Measurements from ENCODE around the gene CCDC60.

Gene CCDC60

GRCh38 chr12:119372540-119372939 is 38.0 kb downstream of the CCDC60 start:
- no peak for TF ChIP-seq CSRNP3 (CRISPR knock-in tag; IDR thresholded peaks at IDR 0.05)
- no peak for TF ChIP-seq TOX (CRISPR knock-in tag; IDR thresholded peaks at IDR 0.05; ENCODE audit: borderline replicate concordance)
- no peak for TF ChIP-seq POU6F1 (CRISPR knock-in tag; IDR thresholded peaks at IDR 0.05; ENCODE audit: borderline replicate concordance, low read depth)
- TF ChIP-seq ISL1 (CRISPR knock-in tag; IDR thresholded peaks at IDR 0.05) = no peak
- TF ChIP-seq GLIS3 (CRISPR knock-in tag; IDR thresholded peaks at IDR 0.05) = no peak
- no peak for TF ChIP-seq SNAI2 (CRISPR knock-in tag; IDR thresholded peaks at IDR 0.05)
- TF ChIP-seq TCF4 (CRISPR knock-in tag; IDR thresholded peaks at IDR 0.05; ENCODE audit: borderline replicate concordance) = no peak
- TF ChIP-seq ZNF565 (CRISPR knock-in tag; conservative IDR thresholded peaks at IDR 0.05; ENCODE audit: low read depth) = no peak
- no peak for TF ChIP-seq ZNF8 (CRISPR knock-in tag; IDR thresholded peaks at IDR 0.05)
- no peak for TF ChIP-seq TSHZ2 (CRISPR knock-in tag; IDR thresholded peaks at IDR 0.05)
- no peak for TF ChIP-seq CSDC2 (CRISPR knock-in tag; IDR thresholded peaks at IDR 0.05)
- TF ChIP-seq RARB (CRISPR knock-in tag; IDR thresholded peaks at IDR 0.05) = no peak
- TF ChIP-seq ZNF70 (CRISPR knock-in tag; IDR thresholded peaks at IDR 0.05) = no peak
- no peak for ATAC-seq

GRCh38 chr12:119373001-119373400 is 38.5 kb downstream of the CCDC60 start:
- no peak for ATAC-seq
- TF ChIP-seq ZFP3 (CRISPR knock-in tag; IDR thresholded peaks at IDR 0.05) (no peak), ARNTL (CRISPR knock-in tag; IDR thresholded peaks at IDR 0.05; ENCODE audit: borderline replicate concordance, low read depth) (no peak), TSHZ2 (CRISPR knock-in tag; IDR thresholded peaks at IDR 0.05) (no peak), POU6F1 (CRISPR knock-in tag; IDR thresholded peaks at IDR 0.05; ENCODE audit: borderline replicate concordance, low read depth) (no peak), ZFP30 (CRISPR knock-in tag; IDR thresholded peaks at IDR 0.05) (no peak), ISL1 (CRISPR knock-in tag; IDR thresholded peaks at IDR 0.05) (no peak), ZNF70 (CRISPR knock-in tag; IDR thresholded peaks at IDR 0.05) (no peak), BACH2 (CRISPR knock-in tag; IDR thresholded peaks at IDR 0.05; ENCODE audit: borderline replicate concordance) (no peak), PPARA (CRISPR knock-in tag; IDR thresholded peaks at IDR 0.05; ENCODE audit: borderline replicate concordance) (no peak), GLIS3 (CRISPR knock-in tag; IDR thresholded peaks at IDR 0.05) (no peak), TCF4 (CRISPR knock-in tag; IDR thresholded peaks at IDR 0.05; ENCODE audit: borderline replicate concordance) (no peak), ZC3H10 (CRISPR knock-in tag; IDR thresholded peaks at IDR 0.05) (no peak), ZNF8 (CRISPR knock-in tag; IDR thresholded peaks at IDR 0.05) (no peak), ESRRG (CRISPR knock-in tag; IDR thresholded peaks at IDR 0.05) (no peak), ZNF565 (CRISPR knock-in tag; conservative IDR thresholded peaks at IDR 0.05; ENCODE audit: low read depth) (no peak), SNAI2 (CRISPR knock-in tag; IDR thresholded peaks at IDR 0.05) (no peak), TOX (CRISPR knock-in tag; IDR thresholded peaks at IDR 0.05; ENCODE audit: borderline replicate concordance) (no peak), PATZ1 (CRISPR knock-in tag; IDR thresholded peaks at IDR 0.05; ENCODE audit: borderline replicate concordance) (no peak)

Data from SK-N-SH treated with all-trans-retinoic acid at 6 μM for 48 hours (cell line).